GM19395 (cell line): ENCODE results near the gene STK11IP.

ENCODE experiments used
- ATAC-seq: cut with Tn5 transposase; IDR thresholded peaks from one replicate; pipeline ENCODE4 v1.9.1; 2021; ENCODE audit warnings: mild to moderate bottlenecking, moderate library complexity; ENCODE audit not compliant: unreplicated experiment

Gene STK11IP

GRCh38 chr2:219613461-219614070, 15.9 kb downstream of the STK11IP start:
- ATAC-seq, result no peak

- ATAC-seq, result no peak
These were observed 16.6 kb downstream of the STK11IP start for GRCh38 chr2:219614076-219614860.

GRCh38 chr2:219615036-219615435, 17.4 kb downstream of the STK11IP start:
- no peak for ATAC-seq

- ATAC-seq, result no peak
These were observed 18.2 kb downstream of the STK11IP start for GRCh38 chr2:219615894-219616293.

GRCh38 chr2:219616550-219616949, 18.9 kb downstream of the STK11IP start:
- no peak for ATAC-seq

- ATAC-seq, result no peak
These were observed 21.1 kb downstream of the STK11IP start for GRCh38 chr2:219618733-219619122.

GRCh38 chr2:219619235-219619634, 21.6 kb downstream of the STK11IP start:
- ATAC-seq, result no peak

- no peak for ATAC-seq
These were observed 22.9 kb downstream of the STK11IP start for GRCh38 chr2:219620546-219620945.

GRCh38 chr2:219621935-219622334, 24.3 kb downstream of the STK11IP start:
- no peak for ATAC-seq

- no peak for ATAC-seq
These were observed 24.8 kb downstream of the STK11IP start for GRCh38 chr2:219622472-219622871.

- no peak for ATAC-seq
These were observed 26.9 kb downstream of the STK11IP start for GRCh38 chr2:219624565-219624964.

GRCh38 chr2:219625179-219625578, 27.5 kb downstream of the STK11IP start:
- no peak for ATAC-seq

- no peak for ATAC-seq
These were observed 28.9 kb downstream of the STK11IP start for GRCh38 chr2:219626540-219626939.

- ATAC-seq, result no peak
These were observed 29.7 kb downstream of the STK11IP start, which contains the start of gene SLC4A3 for GRCh38 chr2:219627103-219628100. SLC4A3 (plus strand) TSS chr2:219627630; CDS start chr2:219627993, 363 bp downstream.

- no peak for ATAC-seq
These were observed 30.8 kb downstream of the STK11IP start for GRCh38 chr2:219628235-219628985.

GRCh38 chr2:219628986-219629901, 31.6 kb downstream of the STK11IP start:
- ATAC-seq, result no peak

GRCh38 chr2:219629976-219630695, 32.5 kb downstream of the STK11IP start:
- ATAC-seq, result no peak

GRCh38 chr2:219630770-219631405, 33.2 kb downstream of the STK11IP start:
- ATAC-seq, result no peak
